ENCODE data around the gene KLHL22. TPM values are rescaled to one million over a fixed set of nuclear protein-coding genes. Genes with fewer than 3 reads are reported as not detected.

KLHL22 gene
- polyA plus RNA-seq, 6 donors from 2014 or later, result 4.7 to 24.3 (median 15.9) TPM

GRCh38 chr22:20440637-20441591 lies 54.7 kb downstream of the KLHL22 start:
- H3K27me3 Mint-ChIP-seq, result peaks cover 6 to 28% (median 20%) of the 10 kb centered on the region in 3 donors
- H3K4me3 Mint-ChIP-seq, result no peak overlapping the region
- H3K36me3 Mint-ChIP-seq, result peaks cover 5 to 12% of the 10 kb centered on the region in 2 donors
- peaks cover 10 to 18% (median 16%) of the 10 kb centered on the region in 3 donors for H3K4me1 Mint-ChIP-seq
- no peaks in the 10 kb centered on the region for H3K9me3 Mint-ChIP-seq
- H3K27ac Mint-ChIP-seq, result no peak overlapping the region
- DNase-seq, result no peak
- ATAC-seq (ENCODE audit: low read depth in 2 of 2), result no peak

DNA sequence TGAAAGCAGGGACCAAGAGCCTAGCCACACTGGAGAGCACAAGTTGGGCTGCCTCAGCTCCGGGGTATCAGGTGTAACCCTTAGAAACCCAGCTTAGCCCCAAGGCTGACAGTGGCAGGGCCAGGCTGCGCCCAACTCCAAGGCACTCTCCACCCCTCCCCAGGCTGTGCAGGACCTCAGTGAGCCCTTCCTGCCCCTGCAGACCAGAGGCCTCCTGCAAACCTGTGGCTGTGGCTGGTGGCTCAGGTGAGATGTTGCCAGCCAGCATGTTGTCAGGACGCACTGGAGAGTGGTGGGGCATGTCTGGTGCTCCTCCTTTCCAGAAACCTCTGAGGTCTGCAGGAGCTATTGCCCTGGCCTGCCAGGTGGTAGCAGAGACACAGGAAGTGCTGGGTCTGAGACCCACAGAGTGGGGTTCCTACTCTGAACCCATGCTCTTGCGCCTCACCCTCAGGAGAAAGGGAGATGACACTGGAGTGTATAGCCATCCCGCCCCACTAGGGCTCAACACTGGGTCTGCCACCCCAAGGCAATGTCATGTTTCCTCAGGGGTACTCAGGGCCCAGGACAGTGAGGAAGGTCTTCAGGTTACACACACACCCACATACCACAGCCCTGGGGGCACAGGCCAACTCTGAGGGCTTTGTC lies 55.5 kb downstream of the KLHL22 start:
- DNase-seq (no peak), ATAC-seq (ENCODE audit: low read depth in 2 of 2) (no peak)
- H3K4me3 Mint-ChIP-seq, result peak overlapping the region in 1 of 8 donors; percentile 70
- H3K36me3 Mint-ChIP-seq, result peaks cover 12 to 14% of the 10 kb centered on the region in 2 donors
- H3K27me3 Mint-ChIP-seq, result peaks cover 14 to 37% (median 28%) of the 10 kb centered on the region in 3 donors
- H3K4me1 Mint-ChIP-seq, result peaks cover 16 to 18% (median 16%) of the 10 kb centered on the region in 3 donors
- no peak overlapping the region for H3K27ac Mint-ChIP-seq
- H3K9me3 Mint-ChIP-seq, result no peaks in the 10 kb centered on the region

- DNase-seq (no peak), ATAC-seq (ENCODE audit: low read depth in 2 of 2) (no peak)
- Mint-ChIP-seq H3K36me3 (peaks cover 12 to 18% of the 10 kb centered on the region in 2 donors), H3K4me3 (peak overlapping the region in 5 of 8 donors; percentile 29 to 73 (median 50)), H3K27me3 (peaks cover 19 to 42% (median 33%) of the 10 kb centered on the region in 3 donors), H3K4me1 (peaks cover 16 to 18% (median 16%) of the 10 kb centered on the region in 3 donors), H3K27ac (no peak overlapping the region), H3K9me3 (no peaks in the 10 kb centered on the region)
Measured at GRCh38 chr22:20439556-20439927, 56.1 kb downstream of the KLHL22 start.

- H3K27ac Mint-ChIP-seq, result peak overlapping the region in 1 of 6 donors; percentile 15
- H3K27me3 Mint-ChIP-seq, result peaks cover 26 to 48% (median 40%) of the 10 kb centered on the region in 3 donors
- H3K36me3 Mint-ChIP-seq, result peaks cover 12 to 18% of the 10 kb centered on the region in 2 donors
- DNase-seq, result no peak
- peak overlapping the region in 6 of 8 donors; percentile 29 to 84 (median 50) for H3K4me3 Mint-ChIP-seq
- peaks cover 16 to 18% (median 16%) of the 10 kb centered on the region in 3 donors for H3K4me1 Mint-ChIP-seq
- no peaks in the 10 kb centered on the region for H3K9me3 Mint-ChIP-seq
- ATAC-seq (ENCODE audit: low read depth in 2 of 2), result no peak
Measured at GRCh38 chr22:20438678-20439492, 56.7 kb downstream of the KLHL22 start.

- DNase-seq, result no peak
- Mint-ChIP-seq H3K27me3 (peaks cover 28 to 51% (median 45%) of the 10 kb centered on the region in 3 donors), H3K4me3 (peak overlapping the region in 7 of 8 donors; percentile 41 to 84 (median 59)), H3K4me1 (peaks cover 16 to 18% (median 16%) of the 10 kb centered on the region in 3 donors), H3K27ac (no peak overlapping the region), H3K9me3 (no peaks in the 10 kb centered on the region), H3K36me3 (peaks cover 12 to 18% of the 10 kb centered on the region in 2 donors)
- ATAC-seq (ENCODE audit: low read depth in 2 of 2), result no peak
Measured at GRCh38 chr22:20438427-20438677, 57.2 kb downstream of the KLHL22 start.

- ATAC-seq (ENCODE audit: low read depth in 2 of 2), result peak; percentile 13 to 29
- Mint-ChIP-seq H3K36me3 (peaks cover 8 to 17% of the 10 kb centered on the region in 2 donors), H3K27me3 (peaks cover 32 to 56% (median 51%) of the 10 kb centered on the region in 3 donors), H3K27ac (peak within 1 kb of the TSS in 3 of 6 donors; percentile 15 to 97 (median 26)), H3K9me3 (no peaks in the 10 kb centered on the region), H3K4me1 (peaks cover 16 to 18% (median 16%) of the 10 kb centered on the region in 3 donors), H3K4me3 (peak within 1 kb of the TSS; percentile 78 to 92 (median 89))
- no peak for DNase-seq
Measured at GRCh38 chr22:20437613-20438426, 57.8 kb downstream of the KLHL22 start, which contains the start of gene SCARF2. SCARF2 (minus strand) TSS chr22:20437825; CDS start chr22:20437754, 71 bp downstream.

DNA sequence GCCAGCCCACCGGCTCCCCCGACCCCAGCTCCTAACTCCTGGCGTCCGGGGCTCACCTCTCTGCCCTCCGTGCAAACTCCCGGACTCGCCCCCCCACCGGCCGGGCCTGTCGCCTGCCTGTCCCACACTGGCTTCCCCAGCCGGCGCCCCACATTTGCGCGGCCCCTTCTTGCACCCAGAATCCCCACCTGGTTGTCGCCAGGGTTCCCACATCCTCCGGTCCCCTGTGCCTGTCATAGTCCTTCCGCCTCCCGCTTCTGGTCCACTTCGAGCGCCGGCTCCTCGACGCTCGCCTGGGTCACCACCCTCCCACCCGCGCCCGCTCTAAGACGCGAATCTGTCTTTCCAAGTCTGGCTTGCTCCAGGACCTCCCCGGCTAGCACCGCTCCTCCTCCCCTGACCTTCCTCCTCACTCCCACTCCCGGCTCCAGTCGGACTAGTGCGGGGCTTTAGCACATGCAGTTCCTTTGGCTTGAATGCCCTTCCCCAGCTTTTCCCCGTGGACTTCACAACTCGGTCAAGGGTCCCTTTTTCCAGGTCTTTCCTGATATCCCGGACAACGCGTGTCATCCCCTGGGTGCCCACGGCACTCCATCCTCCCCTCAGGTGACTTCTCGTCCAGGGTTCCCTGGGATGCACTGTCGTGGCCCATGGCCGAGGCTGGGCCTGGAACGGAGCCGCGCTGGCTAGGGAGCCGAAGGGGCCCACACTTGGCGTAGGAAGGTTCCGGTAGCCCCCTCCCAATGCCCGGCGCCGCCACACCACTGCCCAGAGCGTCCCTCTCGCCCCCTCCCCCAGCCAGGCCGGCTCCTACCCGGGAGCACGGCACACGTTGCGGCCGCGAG lies 58.6 kb downstream of the KLHL22 start:
- peaks cover 39 to 64% (median 59%) of the 10 kb centered on the region in 3 donors for H3K27me3 Mint-ChIP-seq
- ATAC-seq (ENCODE audit: low read depth in 2 of 2) (peak; percentile 35 to 42), DNase-seq (no peak)
- H3K4me1 Mint-ChIP-seq, result peaks cover 16 to 20% (median 20%) of the 10 kb centered on the region in 3 donors
- H3K27ac Mint-ChIP-seq, result peak overlapping the region in 2 of 6 donors; percentile 26 to 97
- no peaks in the 10 kb centered on the region for H3K9me3 Mint-ChIP-seq
- peak overlapping the region; percentile 78 to 92 (median 89) for H3K4me3 Mint-ChIP-seq
- peaks cover 4 to 13% of the 10 kb centered on the region in 2 donors for H3K36me3 Mint-ChIP-seq

GRCh38 chr22:20436307-20436767 lies 59.3 kb downstream of the KLHL22 start:
- peak overlapping the region; percentile 71 to 92 (median 86) for H3K4me3 Mint-ChIP-seq
- H3K36me3 Mint-ChIP-seq, result peaks cover 4 to 13% of the 10 kb centered on the region in 2 donors
- H3K4me1 Mint-ChIP-seq, result peaks cover 20 to 22% (median 20%) of the 10 kb centered on the region in 3 donors
- no peaks in the 10 kb centered on the region for H3K9me3 Mint-ChIP-seq
- DNase-seq (no peak), ATAC-seq (ENCODE audit: low read depth in 2 of 2) (peak; percentile 28 to 37)
- no peak overlapping the region for H3K27ac Mint-ChIP-seq
- peaks cover 39 to 69% (median 64%) of the 10 kb centered on the region in 3 donors for H3K27me3 Mint-ChIP-seq

- H3K4me3 Mint-ChIP-seq, result peak overlapping the region; percentile 10 to 80 (median 59)
- H3K27me3 Mint-ChIP-seq, result peaks cover 39 to 69% (median 64%) of the 10 kb centered on the region in 3 donors
- peak overlapping the region in 1 of 6 donors; percentile 69 for H3K27ac Mint-ChIP-seq
- ATAC-seq (ENCODE audit: low read depth in 2 of 2) (no peak), DNase-seq (no peak)
- no peaks in the 10 kb centered on the region for H3K9me3 Mint-ChIP-seq
- peaks cover 2 to 13% of the 10 kb centered on the region in 2 donors for H3K36me3 Mint-ChIP-seq
- peaks cover 20 to 24% (median 22%) of the 10 kb centered on the region in 3 donors for H3K4me1 Mint-ChIP-seq
Measured at GRCh38 chr22:20435436-20436306, 59.9 kb downstream of the KLHL22 start.

- Mint-ChIP-seq H3K4me3 (peak overlapping the region in 3 of 8 donors; percentile 33 to 49 (median 40)), H3K27me3 (peaks cover 44 to 69% (median 64%) of the 10 kb centered on the region in 3 donors), H3K36me3 (peaks cover 0 to 13% of the 10 kb centered on the region in 2 donors), H3K27ac (no peak overlapping the region), H3K9me3 (no peaks in the 10 kb centered on the region), H3K4me1 (peaks cover 22 to 28% (median 27%) of the 10 kb centered on the region in 3 donors)
- DNase-seq, result no peak
- no peak for ATAC-seq (ENCODE audit: low read depth in 2 of 2)
Measured at GRCh38 chr22:20434773-20435172, 60.8 kb downstream of the KLHL22 start.
